Fibroblast of lung (primary cell): Measurements from ENCODE around the gene CD164. TPM values are rescaled to one million over a fixed set of nuclear protein-coding genes. Genes with fewer than 3 reads are reported as not detected.

Source experiments
- DNase-seq, 2 donors: peaks; one replicate each; pipeline versions ENCODE4 v3.0.0 to v3.0.0-alpha.2; 2010; ENCODE audit warnings: low read depth in 2 of 2
- H2AFZ ChIP-seq: 2 replicates; pipeline ENCODE4 v1.5.1; 2012; ENCODE audit warnings: low read length, control low read depth, inconsistent platforms
- H3K27ac ChIP-seq: 2 replicates; pipeline ENCODE4 v1.5.1; 2011; ENCODE audit warnings: low read length, control low read depth; ENCODE audit not compliant: insufficient read depth
- H3K27me3 ChIP-seq: 2 replicates; pipeline ENCODE4 v1.5.1; 2011; ENCODE audit warnings: mild to moderate bottlenecking, low read length; ENCODE audit not compliant: control insufficient read depth, insufficient read depth
- H3K36me3 ChIP-seq: 2 replicates; pipeline ENCODE4 v1.5.1; 2011; ENCODE audit warnings: low read length; ENCODE audit not compliant: control insufficient read depth, insufficient read depth
- H3K4me1 ChIP-seq: 2 replicates; pipeline ENCODE4 v1.5.1; 2011; ENCODE audit warnings: low read length; ENCODE audit not compliant: control insufficient read depth, insufficient read depth; ENCODE audit errors: extremely low read depth
- H3K4me2 ChIP-seq: 2 replicates; pipeline ENCODE4 v1.5.1; 2011; ENCODE audit warnings: low read length, control low read depth; ENCODE audit not compliant: insufficient read depth; ENCODE audit errors: extremely low read depth
- H3K4me3 ChIP-seq, 4 experiments: fragments of 200-600 bp in 1 of 4; sonication (generic) in 1 of 4; replicated peaks in 1 of 4; 2 replicates each; pipeline ENCODE4 v1.5.1; 2011 to 2016; ENCODE audit warnings: low read length in 4 of 4, low read depth in 3 of 4, mild to moderate bottlenecking in 3 of 4, control low read depth in 2 of 4, inconsistent platforms in 1 of 4, mixed read lengths in 1 of 4; ENCODE audit not compliant: insufficient read depth in 1 of 4; ENCODE audit errors: control extremely low read depth in 1 of 4
- H3K79me2 ChIP-seq: 2 replicates; pipeline ENCODE4 v1.5.1; 2012; ENCODE audit warnings: mild to moderate bottlenecking, low read length, inconsistent platforms; ENCODE audit not compliant: control insufficient read depth, insufficient read depth
- H3K9ac ChIP-seq: 2 replicates; pipeline ENCODE4 v1.5.1; 2011; ENCODE audit warnings: mild to moderate bottlenecking, low read length, control low read depth; ENCODE audit not compliant: insufficient read depth
- H3K9me3 ChIP-seq: 2 replicates; pipeline ENCODE4 v1.5.1; 2012; ENCODE audit warnings: low read depth, low read length; ENCODE audit not compliant: control insufficient read depth, insufficient read depth
- H4K20me1 ChIP-seq: 2 replicates; pipeline ENCODE4 v1.5.1; 2011; ENCODE audit warnings: low read length; ENCODE audit not compliant: control insufficient read depth, insufficient read depth; ENCODE audit errors: extremely low read depth
- CTCF ChIP-seq, 2 donors: IDR thresholded peaks in 1 of 2; conservative IDR thresholded peaks in 1 of 2; 1 replicate in 1 of 2; 2 replicates in 1 of 2; pipeline ENCODE4 v1.5.1; 2011 to 2012; ENCODE audit warnings: low read length in 2 of 2, control low read depth in 1 of 2, inconsistent platforms in 1 of 2, low read depth in 1 of 2, mild to moderate bottlenecking in 1 of 2
- EZH2 ChIP-seq: IDR thresholded peaks from 2 replicates; pipeline ENCODE4 v1.5.1; 2012; ENCODE audit warnings: low read length, control low read depth, mild to moderate bottlenecking; ENCODE audit errors: missing control alignments
- polyA plus RNA-seq, 2 donors: library from polyadenylated mRNA; depleted of rRNA in 1 of 2; stranded (reverse) in 1 of 2; unstranded in 1 of 2; fragments of >200 nt; gene quantifications; 2 replicates each; pipeline ENCODE4 v1.2.1, GENCODE V29; 2011 to 2012; ENCODE audit warnings: missing spikeins in 1 of 2
- total RNA-seq: library from RNA; depleted of rRNA; stranded (reverse); fragments of >200 nt; gene quantifications from 2 replicates; pipeline ENCODE4 v1.2.1, GENCODE V29; 2014

Gene CD164
- total and polyA plus RNA-seq, 2 donors (not counting 1 experiment from before 2014, with no cell fraction given): 232 to 280 TPM

- Histone ChIP-seq H3K4me2 (no peak overlapping the region), H2AFZ (no peak overlapping the region), H3K79me2 (no peaks in the 10 kb centered on the region), H3K36me3 (no peaks in the 10 kb centered on the region), H3K27me3 (peaks cover 3% of the 10 kb centered on the region), H3K4me1 (no peaks in the 10 kb centered on the region), H4K20me1 (no peaks in the 10 kb centered on the region), H3K27ac (no peak overlapping the region), H3K9ac (no peak overlapping the region), H3K9me3 (no peaks in the 10 kb centered on the region), H3K4me3 (no peak overlapping the region)
- no peak for TF ChIP-seq CTCF (conservative IDR thresholded peaks at IDR 0.05 in 1 of 2, IDR thresholded peaks at IDR 0.05 in 1 of 2; ENCODE audit: low read depth in 1 of 2, low read length in 2 of 2)
- no peak for TF ChIP-seq EZH2
- no peak for DNase-seq
These were observed 60.5 kb downstream of the CD164 start for GRCh38 chr6:109321752-109322151.

- H3K27ac ChIP-seq: no peak overlapping the region
- no peaks in the 10 kb centered on the region for H3K36me3 ChIP-seq
- no peaks in the 10 kb centered on the region for H3K4me1 ChIP-seq
- H3K4me2 ChIP-seq: no peak overlapping the region
- TF ChIP-seq CTCF (conservative IDR thresholded peaks at IDR 0.05 in 1 of 2, IDR thresholded peaks at IDR 0.05 in 1 of 2; ENCODE audit: low read depth in 1 of 2, low read length in 2 of 2) (no peak), EZH2 (no peak)
- no peaks in the 10 kb centered on the region for H3K79me2 ChIP-seq
- H4K20me1 ChIP-seq: no peaks in the 10 kb centered on the region
- no peak overlapping the region for H3K9ac ChIP-seq
- H3K4me3 ChIP-seq: no peak overlapping the region
- no peak overlapping the region for H2AFZ ChIP-seq
- H3K27me3 ChIP-seq: peaks cover 3% of the 10 kb centered on the region
- no peaks in the 10 kb centered on the region for H3K9me3 ChIP-seq
- DNase-seq: no peak
These were observed 62.2 kb downstream of the CD164 start for GRCh38 chr6:109320072-109320471.

GRCh38 chr6:109318328-109318876 is 63.9 kb downstream of the CD164 start:
- Histone ChIP-seq H3K4me2 (no peak overlapping the region), H3K36me3 (no peaks in the 10 kb centered on the region), H3K9ac (no peak overlapping the region), H3K9me3 (no peaks in the 10 kb centered on the region), H3K27me3 (no peaks in the 10 kb centered on the region), H3K4me1 (no peaks in the 10 kb centered on the region), H3K27ac (no peak overlapping the region), H3K79me2 (no peaks in the 10 kb centered on the region), H2AFZ (no peak overlapping the region), H3K4me3 (no peak overlapping the region), H4K20me1 (no peaks in the 10 kb centered on the region)
- DNase-seq: no peak
- TF ChIP-seq EZH2 (no peak), CTCF (conservative IDR thresholded peaks at IDR 0.05 in 1 of 2, IDR thresholded peaks at IDR 0.05 in 1 of 2; ENCODE audit: low read depth in 1 of 2, low read length in 2 of 2) (no peak)
